ENCODE data around the gene RABEPK.

DNA sequence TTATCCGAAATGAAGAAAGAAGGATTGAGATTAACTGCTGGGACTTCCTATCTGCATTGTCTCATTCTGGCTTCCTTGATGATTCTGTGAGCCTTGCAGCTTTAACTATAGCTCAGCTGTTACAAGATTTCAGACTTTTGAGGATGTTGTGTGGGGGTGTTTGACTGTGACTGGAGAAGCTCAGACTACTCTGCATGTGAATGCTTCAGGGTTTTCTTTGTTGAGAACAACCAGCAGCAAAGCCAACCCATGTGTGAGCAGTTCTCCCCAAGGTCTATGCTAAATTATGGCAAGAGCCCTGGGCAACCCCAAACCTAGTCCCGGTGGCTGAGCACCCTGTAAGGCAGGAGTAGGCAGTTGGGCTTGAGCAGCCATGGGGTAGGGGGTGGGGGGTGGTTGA lies 48.6 kb upstream of the RABEPK start:
- no peak for TF ChIP-seq POLR2A (IDR thresholded peaks at IDR 0.05)
- TF ChIP-seq, protein P1, sequence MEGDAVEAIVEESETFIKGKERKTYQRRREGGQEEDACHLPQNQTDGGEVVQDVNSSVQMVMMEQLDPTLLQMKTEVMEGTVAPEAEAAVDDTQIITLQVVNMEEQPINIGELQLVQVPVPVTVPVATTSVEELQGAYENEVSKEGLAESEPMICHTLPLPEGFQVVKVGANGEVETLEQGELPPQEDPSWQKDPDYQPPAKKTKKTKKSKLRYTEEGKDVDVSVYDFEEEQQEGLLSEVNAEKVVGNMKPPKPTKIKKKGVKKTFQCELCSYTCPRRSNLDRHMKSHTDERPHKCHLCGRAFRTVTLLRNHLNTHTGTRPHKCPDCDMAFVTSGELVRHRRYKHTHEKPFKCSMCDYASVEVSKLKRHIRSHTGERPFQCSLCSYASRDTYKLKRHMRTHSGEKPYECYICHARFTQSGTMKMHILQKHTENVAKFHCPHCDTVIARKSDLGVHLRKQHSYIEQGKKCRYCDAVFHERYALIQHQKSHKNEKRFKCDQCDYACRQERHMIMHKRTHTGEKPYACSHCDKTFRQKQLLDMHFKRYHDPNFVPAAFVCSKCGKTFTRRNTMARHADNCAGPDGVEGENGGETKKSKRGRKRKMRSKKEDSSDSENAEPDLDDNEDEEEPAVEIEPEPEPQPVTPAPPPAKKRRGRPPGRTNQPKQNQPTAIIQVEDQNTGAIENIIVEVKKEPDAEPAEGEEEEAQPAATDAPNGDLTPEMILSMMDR (IDR thresholded peaks at IDR 0.05): no peak
- TF ChIP-seq POLR2AphosphoS5 (IDR thresholded peaks at IDR 0.05): no peak
- no peak for TF ChIP-seq EP300 (IDR thresholded peaks at IDR 0.05; ENCODE audit: low read depth)

All from transverse colon (tissue), 4 donors.